NCI-H1694 (cell line): ENCODE results near the gene VASN.
"Not testable (repeated sequence)": the region's sequence is repeated elsewhere in the genome, so short reads cannot be mapped to it uniquely, and the experiment has no call there.

ENCODE experiments used
- DNase-seq: peaks from one replicate; lab custom pipeline; 2025; lab: John Stamatoyannopoulos, UW

VASN gene

DNA sequence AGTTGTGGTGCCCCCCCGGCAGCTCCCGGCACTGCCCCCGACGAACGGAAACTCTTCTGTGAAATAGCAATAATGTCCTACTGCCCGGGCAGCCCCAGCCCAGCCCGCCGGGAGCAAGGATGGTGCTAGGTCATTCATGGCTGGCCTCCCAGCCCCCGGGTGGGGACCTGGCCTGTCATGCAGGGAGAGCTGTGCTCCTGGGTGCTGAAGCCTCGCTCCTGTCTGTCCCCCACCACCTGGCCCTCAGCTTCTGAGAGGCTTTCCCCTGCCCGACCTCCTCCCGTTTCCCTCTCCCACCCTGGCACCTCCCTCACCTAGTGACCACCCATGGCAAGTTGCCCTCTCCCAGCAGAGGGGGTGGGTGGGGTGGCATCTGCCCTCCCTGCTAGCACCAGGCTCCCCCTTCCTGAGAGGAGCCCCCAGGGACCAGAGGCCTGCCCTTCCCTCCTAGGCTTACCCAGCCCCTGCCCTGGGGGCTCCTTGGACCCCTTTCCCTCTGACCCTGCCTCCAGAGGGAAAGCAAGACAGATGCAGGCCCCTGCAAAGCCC lies 34.0 kb upstream of the VASN start:
- DNase-seq: no peak

DNA sequence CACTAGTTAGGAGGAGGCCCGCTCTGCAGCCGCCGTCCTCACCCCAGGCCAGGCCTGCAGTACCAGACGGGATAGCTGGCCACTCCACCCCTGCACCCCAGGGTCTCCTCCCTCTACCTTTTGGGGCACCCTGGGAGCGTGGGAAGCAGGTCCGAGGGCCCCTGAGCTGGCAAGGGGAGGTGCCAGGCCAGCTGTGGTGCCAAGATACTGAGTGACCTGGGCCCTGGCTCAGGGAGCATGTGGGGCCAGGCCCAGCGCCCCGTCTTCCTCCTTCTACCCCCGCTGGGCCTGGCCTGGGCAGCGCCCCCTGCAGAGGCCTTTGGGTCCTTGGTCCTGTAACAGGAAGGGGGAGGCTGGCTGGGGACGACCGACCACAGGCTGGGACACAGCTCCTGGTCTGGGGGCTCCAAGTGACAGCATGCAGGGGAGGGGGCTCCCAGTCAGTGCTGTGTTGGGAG lies 33.5 kb upstream of the VASN start:
- no peak for DNase-seq

DNA sequence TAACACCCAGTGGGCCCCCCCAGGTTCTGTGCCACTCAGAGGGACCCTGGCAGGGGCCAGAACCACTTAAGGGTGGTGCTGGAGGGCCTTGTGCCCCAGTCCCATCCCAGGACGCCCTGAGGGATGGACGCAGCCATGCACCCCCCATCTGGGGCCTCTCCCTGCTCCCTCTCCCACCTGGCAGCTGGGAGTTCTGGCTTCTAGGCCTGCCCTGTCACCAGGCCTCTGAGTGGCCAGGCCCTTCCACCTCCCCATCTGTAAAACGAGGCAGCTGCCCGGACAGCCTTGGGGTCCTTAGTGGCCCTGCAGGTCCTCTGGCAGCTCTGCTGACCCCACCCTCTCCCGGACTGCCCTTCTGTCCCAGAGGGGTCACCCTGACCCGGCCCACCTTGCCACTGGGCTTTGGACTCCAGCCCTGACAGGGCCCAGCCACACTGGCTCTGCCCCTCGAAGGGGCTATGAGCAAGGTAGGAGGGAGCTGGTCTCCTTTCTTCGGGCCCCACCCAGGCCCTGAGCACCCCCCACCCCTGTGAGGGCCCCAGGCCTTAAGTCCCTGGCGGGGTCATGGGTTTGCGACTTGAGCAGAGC lies 32.8 kb upstream of the VASN start:
- DNase-seq: no peak

DNA sequence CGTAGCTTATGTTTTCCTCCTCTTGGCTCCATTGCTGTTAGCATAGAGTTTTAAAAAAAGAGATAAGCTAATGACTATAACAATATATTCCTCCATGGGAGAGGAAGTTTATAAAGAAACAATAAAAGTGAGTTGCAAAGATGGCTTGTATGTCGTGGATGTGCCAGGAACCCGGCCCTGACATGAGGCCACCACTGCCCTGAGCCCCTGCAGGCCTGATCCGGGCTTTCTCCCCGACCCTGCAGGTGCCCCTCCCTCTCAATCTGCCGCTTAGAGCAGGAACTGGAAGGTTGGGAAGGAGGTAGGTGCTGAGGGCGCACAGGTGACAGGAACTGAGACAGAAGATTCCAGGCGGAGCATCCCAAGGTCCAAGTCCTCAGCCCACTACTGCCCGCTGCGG lies 32.2 kb upstream of the VASN start:
- DNase-seq: no peak

DNA sequence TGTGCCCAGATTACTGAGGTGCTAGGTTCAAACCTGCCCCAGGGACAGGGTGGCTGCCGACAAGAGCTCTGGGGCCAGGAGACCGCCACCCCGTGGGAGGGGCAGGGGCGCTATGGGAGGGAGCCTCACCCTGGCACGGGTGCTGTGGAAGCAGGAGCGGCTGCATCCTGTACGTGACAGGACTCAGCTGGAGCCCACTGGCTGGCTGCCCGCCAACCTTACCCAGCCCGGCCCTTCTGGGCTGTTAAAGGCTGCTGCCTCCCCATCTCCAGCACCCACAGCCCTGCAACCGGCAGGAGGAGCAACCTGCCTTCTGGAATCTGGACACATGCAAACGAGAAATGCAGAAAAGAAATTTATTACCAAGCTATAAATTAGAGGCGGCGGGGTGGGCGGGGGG lies 31.7 kb upstream of the VASN start:
- peak; percentile 81 for DNase-seq

DNA sequence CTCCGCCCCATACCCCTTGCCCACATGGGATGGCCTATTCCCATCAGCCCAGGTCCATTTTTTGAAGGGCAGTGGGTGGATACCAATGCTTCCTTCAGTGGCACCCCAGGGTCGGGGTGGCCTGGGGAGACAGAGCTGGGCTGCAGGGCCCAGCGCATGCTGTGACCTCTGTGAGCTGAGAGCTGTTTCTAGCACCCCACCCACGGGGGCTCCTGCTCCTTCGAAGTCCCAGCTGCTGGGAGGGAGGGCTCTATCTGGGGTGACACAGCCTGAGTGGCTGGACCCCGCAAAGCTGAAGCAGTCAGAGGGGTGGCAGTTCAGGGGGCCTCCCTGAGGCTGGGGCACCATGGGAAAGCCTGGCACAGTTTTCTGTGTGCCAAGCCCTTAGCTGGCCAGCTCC lies 31.2 kb upstream of the VASN start:
- DNase-seq: no peak

DNA sequence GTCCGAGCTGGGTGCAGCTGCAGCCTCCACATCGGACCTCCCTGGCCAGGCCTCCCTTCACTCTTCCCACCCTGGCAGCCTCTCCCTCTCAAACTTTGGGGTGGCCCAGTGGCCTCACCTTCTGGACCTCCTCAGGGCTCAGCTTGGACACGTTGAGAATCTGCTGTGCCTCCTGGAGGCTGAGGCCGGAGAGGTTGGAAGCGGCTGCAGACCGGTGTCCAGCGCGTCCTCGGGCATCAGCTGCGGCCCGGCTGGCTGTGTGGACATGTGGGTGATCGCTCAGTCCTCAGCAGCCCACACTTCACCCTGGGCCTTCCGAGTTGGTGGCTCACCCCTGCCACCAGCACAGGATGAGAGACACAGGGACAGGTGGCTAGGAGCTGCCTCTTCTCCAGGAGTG lies 30.4 kb upstream of the VASN start:
- DNase-seq: no peak

DNA sequence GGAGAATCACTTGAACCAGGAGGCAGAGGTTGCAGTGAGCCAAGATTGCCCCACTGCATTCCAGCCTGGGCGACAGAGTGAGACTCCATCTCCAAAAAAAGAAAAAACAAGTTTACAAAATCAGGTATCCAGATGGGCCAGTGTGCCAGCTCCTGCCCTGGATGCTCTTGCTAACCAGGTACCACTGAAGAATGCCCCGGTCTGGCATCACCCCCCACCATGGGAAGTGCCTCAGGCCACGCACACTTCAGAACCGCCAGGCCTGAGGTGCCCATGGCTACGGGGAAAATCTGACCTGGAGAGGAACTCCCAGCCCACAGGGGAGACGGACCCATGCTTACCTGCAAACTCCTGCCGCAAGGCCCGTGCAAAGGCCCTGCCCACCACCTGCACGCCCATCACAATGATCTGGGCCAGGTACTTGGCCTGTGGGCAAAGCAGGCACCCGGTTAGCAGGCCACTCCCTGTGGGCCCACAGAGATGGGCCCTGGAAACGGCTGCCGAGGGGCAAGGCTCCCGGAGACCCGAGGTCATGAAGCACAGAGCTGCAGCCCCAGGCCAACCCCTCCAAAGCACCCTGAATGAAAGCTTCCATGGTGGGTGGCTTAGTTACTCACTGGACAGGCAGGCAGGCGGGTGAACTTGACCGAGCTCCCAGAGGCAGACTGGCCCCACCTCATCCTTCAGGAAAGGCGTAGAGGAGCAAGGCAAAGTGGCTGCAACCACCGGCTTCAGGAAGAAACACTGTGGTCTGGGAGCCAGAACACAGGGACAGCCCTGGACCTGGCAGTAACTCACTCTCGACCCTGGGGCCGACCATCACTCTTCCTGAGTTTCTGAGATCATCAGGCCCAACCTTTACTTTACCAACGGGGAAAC lies 28.5 kb upstream of the VASN start:
- no peak for DNase-seq

DNA sequence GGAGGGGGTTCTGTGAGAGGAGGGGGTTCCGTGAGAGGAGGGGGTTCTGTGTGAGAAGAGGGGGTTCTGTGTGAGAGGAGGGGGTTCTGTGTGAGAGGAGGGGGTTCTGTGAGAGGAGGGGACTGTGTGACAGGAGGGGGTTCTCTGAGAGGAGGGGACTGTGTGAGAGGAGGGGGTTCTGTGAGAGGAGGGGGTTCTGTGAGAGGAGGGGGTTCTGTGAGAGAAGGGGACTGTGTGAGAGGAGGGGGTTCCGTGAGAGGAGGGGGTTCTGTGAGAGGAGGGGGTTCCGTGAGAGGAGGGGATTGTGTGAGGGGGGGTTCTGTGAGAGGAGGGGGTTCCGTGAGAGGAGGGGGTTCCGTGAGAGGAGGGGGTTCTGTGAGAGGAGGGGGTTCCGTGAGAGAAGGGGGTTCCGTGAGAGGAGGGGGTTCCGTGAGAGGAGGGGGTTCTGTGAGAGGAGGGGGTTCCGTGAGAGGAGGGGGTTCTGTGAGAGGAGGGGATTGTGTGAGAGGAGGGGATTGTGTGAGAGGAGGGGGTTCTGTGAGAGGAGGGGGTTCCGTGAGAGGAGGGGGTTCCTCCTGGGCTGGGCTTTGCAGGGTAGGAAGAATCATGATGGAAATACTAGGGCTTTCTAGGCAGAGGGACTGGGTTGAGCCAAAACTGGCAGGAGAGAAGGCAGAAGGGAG lies 27.2 kb upstream of the VASN start:
- DNase-seq: not testable (repeated sequence)

DNA sequence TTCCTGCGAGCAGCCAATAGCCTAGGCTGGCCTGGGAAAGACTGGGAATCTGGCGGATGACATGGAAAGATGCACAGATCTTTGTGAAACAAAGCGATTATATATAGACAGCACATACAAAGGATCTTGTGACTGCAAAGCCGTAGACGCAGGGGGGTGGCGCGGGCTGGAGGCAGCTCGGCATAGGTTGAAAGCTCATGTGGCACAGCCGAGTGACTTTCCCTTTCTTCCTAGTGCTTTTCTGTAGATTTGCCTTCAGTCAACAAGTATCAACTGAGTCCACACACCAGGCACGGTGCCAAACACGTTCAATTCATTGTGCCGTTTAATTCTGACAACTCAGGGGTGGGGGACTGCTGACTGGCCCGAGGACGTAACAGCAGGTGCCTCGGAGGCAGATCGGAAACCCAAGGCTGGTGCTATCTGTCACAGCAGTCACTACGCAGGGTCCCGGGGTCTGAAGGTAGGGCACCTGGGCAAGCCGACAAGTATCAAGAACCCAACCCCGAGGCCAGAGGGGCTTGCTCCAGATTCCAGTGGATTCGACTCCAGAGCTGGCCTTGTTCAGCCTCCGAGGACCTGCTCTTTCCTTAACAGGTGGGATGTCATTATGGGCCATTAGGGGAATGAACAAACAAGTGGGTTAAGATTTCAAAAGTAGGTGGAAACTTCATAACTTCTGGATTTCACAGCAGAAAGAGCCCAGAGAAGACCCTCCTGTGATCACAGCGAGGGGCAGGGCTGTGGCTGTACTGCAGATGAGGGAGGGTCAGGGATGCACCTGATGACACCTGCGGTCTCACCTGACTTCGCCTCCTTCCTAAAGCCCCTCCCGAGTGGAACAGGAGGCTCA lies 26.4 kb upstream of the VASN start:
- DNase-seq: no peak

DNA sequence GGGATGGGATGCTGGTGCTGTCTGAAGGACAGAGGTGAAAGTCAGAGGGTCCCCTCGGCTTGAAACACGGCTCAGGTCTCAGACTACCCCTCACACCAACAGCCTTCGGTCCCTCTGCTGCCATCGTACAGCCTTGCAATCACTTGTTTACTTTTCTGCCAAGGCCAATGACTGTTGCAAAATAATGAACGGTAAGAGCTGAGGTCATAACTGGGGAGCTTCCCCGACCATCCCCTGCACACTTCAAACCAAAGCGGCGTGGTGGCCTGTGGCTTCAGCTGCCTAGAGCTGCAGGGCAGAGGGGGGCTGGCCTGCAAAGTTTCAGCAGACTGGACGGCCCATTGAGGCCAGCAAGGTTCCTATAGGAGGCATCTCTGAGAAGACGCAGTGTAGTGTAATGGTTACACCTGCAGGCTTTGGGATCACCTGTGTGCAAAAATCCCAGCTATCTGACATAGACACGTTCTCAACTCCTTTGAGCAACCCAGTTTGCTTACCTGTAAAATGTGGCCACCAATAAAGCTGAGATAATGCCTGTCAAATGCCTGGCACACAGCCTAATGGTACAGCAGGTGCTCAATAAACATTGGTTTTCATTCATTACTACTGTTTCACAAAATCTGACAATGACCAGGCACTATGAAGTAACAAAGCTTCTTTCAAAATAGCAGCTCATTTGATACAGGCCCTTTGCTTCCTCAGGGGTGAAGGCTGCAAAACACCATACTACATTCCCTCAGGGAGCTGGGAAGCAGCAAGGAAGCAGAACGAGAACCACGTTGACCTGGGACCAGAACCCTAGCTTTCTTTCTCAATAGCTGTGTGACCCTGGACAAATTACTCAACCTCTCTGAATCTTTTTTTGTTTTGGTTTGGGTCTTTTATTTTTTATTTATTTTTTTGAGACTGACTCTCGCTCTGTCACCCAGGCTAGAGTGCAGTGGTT lies 25.5 kb upstream of the VASN start:
- no peak for DNase-seq

DNA sequence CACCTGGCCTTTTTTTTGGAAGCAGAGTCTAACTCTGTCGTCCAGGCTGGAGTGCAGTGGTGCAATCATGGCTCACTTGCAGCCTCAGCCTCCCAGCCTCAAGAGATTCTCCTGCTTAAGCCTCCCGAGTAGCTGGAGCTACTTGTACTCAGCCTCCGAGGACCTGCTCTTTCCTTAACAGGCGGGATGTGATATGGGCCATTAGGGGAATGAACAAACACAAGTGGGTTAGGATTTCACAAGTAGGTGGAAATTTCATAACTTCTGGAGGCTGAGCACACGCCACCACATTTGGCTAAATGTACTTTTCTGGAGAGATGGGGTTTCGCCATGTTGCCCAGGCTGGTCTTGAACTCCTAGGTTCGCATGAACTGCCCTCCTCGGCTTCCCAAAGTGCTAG lies 24.6 kb upstream of the VASN start:
- DNase-seq: no peak

DNA sequence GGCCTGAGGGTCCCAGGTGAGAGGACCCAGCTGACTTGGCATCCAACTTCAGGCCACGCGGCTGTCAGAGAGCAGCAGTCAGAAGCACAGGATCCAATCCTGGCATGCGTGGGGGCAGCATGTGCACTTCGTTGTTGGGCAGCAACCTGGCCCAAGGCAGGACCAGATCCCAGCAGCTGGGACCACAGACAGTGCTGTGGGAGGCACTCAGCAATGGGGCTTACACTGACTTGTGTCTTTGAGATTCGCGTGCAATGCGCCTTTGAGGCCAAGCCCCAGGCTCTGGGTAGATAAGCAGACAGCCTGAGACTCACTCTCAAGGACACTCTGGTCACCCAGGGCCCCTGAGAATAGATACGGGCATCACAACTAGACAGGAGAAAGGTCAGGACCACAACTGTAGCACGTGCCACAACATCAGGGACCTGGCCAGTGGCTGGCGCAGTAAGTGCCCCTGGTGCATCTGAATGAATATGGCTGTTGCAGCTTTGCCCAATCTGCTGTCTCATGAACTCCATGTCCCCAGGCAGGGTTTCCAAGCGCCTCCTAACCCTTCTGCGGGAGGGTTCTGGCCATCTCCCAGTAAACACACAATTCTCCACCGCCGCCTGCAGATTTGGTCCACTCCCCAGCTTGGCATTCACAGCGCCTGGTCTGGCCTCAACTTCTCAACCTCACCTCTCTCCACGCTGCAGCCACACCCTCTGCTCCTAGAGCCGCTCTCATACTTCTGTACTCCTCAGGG lies 23.7 kb upstream of the VASN start:
- no peak for DNase-seq

DNA sequence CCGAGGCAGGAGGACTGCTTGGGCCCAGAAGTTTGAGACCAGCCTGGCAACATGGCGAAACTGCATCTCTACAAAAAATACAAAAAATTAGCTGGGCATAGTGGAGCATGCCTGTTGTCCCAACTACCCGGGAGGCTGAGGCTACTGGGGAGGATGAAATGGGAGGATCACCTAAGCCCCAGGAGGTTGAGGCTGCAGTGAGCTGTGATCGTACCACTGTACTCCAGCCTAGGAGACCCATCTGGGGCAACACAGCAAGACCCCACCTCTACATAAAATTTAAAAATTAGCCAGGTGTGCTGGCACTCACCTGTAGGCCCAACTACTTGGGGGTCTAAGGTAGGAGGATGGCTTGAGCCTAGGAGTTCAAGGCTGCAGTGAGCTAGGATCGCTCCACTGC lies 22.3 kb upstream of the VASN start:
- no peak for DNase-seq

DNA sequence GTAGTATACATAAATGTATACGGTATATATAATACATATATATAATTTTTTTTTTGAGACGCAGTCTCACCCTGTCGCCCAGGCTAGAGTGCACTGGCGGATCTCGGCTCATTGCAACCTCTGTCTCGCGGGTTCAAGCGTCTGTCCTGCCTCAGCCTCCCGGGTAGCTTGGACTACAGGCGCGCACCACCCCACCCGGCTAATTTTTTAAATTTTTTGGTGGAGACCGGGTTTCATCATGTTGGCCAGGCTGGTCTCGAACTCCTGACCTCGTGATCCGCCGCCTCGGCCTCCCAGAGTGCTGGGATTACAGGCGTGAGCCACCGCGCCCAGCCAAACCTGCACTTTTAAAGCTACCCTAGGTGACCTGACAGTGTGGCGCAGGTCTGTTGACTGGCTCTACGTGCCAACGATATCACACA lies 21.3 kb upstream of the VASN start:
- DNase-seq: no peak

DNA sequence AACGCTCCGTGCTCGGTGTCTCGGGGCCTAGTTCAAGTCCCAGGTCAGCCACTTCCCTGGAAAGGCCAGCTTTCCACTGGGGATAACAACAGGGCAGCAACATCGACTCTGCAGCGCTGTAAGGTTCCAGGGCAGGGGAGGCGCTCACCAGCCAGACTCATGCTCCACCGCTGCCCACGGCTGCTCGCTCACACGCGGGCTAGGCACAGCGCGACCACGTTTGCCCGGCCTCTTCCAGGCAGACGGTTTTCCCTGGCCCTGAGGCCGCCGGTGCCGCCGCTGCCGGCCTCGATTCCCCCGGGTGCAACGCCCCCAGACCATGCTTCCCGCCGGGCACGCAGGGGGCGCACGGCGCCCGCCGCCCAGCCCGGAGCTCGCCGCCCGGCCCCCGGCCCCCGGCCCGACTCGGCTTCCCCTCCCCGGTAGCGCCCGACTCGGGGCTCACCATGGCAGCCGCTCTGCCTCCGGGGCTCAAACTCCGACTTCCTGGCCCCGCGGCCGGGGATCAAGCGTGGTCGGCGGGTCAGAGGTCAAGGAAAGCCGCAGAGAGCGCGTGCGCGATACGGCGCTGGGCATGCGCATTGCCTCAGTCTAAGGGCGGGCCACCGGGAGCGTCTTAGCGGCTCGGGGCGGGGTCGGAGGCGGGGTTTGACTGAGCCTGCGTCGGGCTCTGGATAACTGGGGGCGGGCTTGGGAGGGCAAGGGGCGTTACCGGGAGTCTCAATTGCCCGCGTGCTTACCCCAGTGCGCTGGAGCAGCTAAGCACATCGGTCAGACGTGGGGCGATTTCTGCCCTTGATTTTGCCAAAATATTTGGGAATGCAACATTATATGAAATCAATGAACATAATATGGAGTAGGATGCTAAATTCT lies 20.6 kb upstream of the VASN start, which contains the start of gene PAM16:
Gene PAM16 (minus strand): TSS at position 535 of the 873 bp plus-strand sequence. CDS start 87 bp downstream, at position 448.
- DNase-seq: peak; percentile 84

DNA sequence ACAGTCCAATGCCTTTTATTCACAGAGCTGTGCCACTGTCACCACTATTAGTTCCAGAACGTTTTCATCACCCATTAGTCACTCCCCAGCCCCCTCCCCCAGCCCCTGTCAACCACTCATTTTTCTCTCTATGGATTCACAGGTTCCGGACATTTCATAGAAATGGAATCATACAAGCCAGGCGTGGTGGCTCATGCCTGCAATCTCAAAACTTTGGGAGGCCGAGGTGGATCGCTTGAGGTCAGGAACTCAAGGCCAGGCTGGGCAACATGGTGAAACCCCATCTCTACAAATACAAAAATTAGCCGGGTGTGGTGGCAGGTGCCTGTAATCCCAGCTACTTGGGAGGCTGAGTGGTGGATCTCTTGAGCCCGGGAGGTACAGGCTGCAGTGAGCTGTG lies 19.8 kb upstream of the VASN start:
- DNase-seq: no peak

DNA sequence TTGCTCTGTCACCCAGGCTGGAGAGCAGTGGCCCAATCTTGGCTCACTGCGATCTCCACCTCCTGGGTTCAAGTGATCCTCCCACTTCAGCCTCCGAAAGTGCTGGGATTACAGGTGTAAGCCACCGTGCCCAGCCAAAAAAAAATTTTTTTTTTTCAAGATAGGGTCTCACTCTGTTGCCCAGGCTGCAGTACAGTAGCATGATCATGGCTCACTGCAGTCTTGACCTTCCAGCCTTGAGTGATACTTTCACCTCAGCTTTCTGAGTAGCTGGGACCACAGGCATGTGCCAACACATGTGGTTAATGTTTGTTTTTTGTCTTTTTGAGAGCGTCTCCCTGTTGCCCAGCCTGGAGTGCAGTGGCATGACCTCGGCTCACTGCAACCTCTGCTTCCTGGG lies 18.8 kb upstream of the VASN start:
- no peak for DNase-seq

DNA sequence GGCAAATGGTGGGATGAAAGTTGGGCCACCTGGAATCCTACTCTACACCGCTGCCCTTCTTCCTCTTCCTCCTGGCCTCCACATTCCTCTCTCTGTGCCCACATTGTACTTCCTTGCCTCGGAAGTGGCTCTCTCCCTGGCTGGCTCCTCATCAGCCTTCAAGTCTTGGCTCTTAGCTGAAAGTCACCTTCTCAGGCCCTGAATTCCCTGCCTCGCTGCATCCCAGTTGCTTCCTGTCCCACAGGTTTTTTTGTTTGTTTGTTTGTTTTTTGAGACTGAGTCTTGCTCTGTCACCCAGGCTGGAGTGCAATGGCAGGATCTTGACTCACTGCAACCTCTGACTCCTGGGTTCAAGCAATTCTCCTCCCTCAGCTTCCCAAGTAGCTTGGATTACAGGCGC lies 18.0 kb upstream of the VASN start:
- no peak for DNase-seq
